Fibroblast of peridontal ligament (primary cell): ENCODE data around the gene ZYG11B.
A peak's percentile ranks its signal among the peaks of the same experiment; 100 is the strongest.
"Not testable (repeated sequence)": the region's sequence is repeated elsewhere in the genome, so short reads cannot be mapped to it uniquely, and the experiment has no call there.

Experiments used
- DNase-seq: peaks from one replicate; pipeline ENCODE4 v3.0.0-alpha.2; 2010; ENCODE audit errors: extremely low read depth

Gene ZYG11B

GRCh38 chr1:52726265-52727113, at the start of gene ZYG11B:
ZYG11B (plus strand) TSS chr1:52726453; CDS start chr1:52726654, 201 bp downstream.
- peak; percentile 79 for DNase-seq

DNA sequence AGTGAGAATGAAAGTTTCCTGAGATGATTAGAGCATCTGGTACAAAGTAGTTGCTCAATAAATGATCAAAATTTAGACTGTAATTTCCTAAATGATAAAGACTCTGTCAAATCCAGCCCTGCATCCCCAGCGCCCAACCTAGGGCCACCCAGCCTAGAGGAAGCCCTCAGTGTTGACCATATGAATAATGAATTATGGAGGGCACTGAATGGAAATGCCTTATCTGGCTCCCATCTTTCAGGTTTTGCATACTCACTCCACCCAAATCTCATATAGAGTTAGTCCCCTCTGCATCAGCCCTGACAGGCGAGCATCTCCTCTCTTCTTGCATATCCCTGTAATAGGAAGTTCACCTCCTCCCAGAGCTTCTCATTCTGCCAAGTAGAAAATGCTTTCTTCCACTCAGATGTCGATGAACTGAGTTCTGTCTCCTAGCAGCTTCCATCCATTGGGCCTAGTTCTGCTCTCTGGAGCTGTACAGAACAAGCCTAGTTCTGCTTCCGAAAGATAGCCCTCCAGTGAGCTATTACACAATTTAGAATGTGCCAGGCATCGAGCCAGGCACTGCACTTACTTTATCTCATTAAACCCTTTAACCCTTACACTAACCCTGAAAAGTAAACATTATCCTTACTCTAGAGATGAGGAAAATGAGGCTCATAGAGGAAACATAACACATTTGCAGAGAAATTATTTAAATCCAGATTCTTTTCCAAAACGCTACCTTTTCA, 49.0 kb upstream of the ZYG11B start:
- DNase-seq, result no peak

DNA sequence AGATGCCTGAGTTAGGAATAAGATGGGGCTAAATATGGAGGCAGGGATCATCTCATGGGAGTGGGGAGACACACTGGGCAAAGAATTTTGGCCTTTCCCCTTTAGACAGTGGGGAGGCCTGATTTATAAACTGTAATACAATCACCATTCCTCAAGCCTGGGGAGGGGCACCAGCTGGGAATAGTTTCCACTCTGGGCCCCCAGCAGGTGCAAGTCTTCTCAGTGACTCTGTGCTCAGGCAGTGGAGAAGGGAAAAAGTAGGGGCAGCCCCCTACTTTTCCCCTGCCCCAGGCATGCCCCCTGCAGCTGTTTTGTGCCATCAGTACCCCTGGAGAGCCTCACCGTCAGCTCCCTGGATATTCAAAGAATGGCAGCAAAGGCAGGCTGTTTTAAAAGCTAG, 47.2 kb upstream of the ZYG11B start:
- DNase-seq, result no peak

DNA sequence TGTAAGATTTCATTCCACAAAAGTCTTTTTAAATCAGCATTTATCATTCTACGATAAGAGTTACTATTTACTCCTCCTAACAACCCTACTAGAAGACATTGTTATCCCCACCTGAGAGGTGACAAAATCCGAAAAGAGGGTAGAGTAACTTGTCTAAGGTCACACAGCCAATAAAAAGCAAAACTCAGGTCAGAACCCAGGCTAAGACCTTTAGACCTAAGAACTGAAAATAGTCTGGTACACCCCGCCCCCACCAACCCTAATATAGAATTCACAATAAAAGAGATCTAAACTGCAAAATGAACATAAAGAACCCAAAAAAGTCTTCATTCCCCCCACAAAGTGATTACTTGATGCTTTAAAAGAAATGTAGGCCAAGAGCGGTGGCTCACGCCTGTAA, 46.8 kb upstream of the ZYG11B start:
- DNase-seq, result no peak

DNA sequence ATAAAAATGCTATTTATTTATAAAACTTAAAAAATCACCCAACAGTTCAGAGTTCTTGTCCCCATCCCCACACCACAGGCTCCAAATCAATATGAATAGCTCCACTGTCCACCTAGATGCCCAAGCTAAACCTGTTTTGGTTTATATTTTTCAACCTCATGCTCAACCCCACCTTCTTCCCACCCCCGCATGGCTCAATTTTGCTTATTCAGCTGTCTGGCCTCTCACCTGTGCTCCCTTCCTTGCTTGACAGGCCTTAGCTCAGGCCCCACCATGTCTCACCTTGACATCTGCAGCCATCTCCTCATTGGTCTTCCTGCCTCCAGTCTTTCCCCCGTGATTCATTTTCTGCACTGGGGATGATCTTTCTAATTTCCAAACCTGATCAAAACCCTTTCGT, 45.9 kb upstream of the ZYG11B start:
- DNase-seq, result no peak

DNA sequence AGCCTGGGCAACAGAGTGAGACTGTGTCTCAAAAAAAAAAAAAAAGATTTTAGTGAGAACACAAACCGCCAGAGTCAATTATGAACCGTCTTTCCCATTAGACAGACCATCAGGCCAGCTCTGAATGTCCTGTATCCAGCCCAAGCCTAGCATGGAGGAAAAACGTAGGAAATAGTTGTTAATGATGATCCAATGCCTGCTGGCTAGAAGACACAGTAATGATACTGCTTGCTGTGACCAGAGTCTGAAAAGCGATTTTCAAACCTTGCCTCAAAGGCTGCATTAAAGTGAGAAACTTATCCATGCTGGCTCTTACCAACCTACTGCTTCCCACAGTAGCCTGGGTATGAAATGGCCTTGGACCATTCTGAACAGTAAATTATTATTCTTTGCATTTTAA, 45.1 kb upstream of the ZYG11B start:
- DNase-seq, result no peak

DNA sequence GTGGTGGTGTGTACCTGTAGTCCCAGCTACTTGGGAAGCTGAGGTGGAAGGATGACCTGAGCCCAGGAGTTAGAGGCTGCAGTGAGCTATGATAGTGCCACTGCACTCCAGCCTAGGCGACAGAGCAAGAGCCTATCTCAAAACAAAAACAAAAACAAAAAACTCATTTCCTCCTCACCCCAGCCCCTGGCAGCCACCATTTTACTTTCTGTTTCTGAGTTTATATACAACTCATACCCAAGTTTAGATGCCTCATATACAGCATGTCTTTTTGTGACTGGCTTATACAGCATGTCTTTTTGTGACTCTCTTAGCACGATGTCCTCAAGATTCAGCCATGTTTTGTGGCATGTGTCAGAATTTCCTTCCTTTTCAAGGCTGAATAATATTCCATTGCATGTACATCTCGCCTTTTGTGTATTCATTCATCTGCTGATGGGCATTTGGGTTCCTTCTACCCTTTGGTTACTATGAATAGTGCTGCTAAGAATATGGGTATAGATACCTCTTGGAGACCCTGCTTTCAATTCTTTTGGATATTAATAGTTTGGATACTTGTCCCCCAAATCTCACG, 42.8 kb upstream of the ZYG11B start:
- DNase-seq, result no peak

- no peak for DNase-seq
These were observed 41.7 kb upstream of the ZYG11B start for GRCh38 chr1:52684545-52684944.

GRCh38 chr1:52686261-52686751, 39.9 kb upstream of the ZYG11B start:
- DNase-seq, result peak; percentile 76

DNA sequence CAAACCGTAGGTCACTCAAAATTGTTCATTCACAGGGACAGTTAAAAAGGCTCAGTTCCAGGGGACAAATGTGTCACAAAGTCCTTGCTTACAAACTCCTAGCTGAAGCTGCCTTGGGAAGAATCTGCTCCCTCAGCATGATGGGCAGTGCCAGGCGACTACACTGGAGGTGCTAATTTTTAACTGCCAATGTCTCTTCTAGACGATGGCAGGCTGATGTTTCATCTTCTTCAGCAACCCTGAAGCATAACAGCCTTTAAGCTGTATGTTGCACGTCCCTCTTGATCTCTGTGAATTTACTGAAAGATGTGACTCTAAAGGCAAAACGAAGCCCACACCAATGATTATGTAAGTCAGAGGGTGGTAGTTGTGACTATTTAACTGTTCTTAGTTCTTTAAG, 39.4 kb upstream of the ZYG11B start:
- no peak for DNase-seq

DNA sequence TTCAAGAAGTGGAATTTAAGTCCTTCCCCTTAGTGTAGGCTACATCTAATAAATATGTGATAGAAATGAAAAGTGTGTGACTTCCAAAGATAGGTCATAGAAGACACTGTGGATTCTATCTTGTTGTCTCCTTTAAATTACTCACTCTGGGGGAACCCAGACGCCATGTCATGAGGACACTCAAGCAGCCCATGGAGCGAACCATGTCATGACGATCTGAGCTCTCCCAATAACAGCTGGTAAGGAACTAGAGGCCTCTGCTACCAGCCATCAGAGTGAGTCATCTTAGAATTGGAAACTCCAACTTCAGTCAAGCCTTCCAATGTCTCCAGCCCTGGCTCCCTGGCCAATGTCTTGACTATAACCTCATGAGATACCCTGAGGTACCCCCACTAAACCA, 34.4 kb upstream of the ZYG11B start:
- DNase-seq, result no peak

DNA sequence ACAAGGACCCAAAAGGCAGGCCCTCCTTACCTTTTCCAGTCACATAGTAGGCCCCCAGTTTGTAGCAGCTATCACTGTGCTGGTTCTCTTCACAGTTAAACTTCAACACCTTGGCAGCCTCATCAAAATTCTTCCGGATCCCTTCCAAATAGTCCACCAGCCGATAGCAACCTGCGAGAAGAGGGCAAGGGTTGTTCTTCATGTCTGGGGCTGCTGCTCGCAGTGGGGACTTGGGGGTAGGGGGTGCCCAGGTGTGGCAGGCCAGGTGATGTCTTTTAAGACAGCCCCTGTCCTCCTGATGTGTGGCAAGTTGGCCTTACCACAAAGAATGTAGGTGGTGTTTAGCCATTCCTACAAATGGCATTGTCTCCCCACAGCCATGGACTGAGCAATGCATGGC, 33.6 kb upstream of the ZYG11B start:
- no peak for DNase-seq

DNA sequence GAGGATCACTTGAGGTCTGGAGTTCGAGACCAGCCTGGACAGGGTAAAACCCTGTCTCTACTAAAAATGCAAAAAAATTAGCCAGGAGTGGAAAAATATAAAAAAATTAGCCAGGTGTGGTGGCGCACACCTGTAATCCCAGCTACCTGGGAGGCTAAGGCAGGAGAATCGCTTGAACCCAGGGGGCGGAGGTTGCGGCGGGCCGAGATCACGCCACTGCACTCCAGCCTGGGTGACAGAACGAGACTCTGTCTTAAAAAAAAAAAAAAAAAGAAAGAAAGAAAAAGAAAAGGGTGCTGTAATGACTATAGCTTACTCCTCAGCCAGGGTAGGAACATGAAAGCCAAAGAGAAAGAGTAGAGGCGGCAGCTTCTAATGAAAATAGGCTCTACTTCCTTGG, 32.9 kb upstream of the ZYG11B start:
- DNase-seq, result not testable (repeated sequence)

DNA sequence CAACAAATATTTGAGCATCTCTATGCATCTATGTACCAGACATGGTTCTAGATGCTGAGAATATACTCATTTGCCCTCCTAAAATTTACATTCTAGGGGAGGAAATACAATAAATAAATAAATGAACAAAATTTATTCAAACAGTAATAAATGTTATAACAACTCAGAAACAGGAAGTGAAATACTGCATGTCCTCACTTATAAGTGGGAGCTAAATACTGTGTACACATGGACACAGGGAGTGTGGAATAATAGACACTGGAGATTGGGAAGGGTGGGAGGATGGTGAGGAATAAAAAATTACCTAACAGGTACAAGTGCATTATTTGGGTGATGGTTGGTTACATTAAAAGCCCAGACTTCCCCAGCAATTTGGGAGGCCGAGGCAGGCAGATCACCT, 32.4 kb upstream of the ZYG11B start:
- DNase-seq, result no peak

GRCh38 chr1:52695627-52696026, 30.6 kb upstream of the ZYG11B start:
- no peak for DNase-seq

GRCh38 chr1:52697795-52698674, 28.2 kb upstream of the ZYG11B start, which contains the start of gene COA7:
COA7 (minus strand) TSS chr1:52698347; CDS start chr1:52698326, 21 bp downstream.
- DNase-seq, result peak; percentile 66

GRCh38 chr1:52702886-52703787, 23.1 kb upstream of the ZYG11B start:
- peak; percentile 76 for DNase-seq

GRCh38 chr1:52706136-52706670, 20.1 kb upstream of the ZYG11B start:
- no peak for DNase-seq

GRCh38 chr1:52706941-52707926, 19.0 kb upstream of the ZYG11B start:
- no peak for DNase-seq
